Measurements from ENCODE around the gene ST8SIA2. TPM values are rescaled to one million over a fixed set of nuclear protein-coding genes. Genes with fewer than 3 reads are reported as not detected.

ST8SIA2 gene, protein sequence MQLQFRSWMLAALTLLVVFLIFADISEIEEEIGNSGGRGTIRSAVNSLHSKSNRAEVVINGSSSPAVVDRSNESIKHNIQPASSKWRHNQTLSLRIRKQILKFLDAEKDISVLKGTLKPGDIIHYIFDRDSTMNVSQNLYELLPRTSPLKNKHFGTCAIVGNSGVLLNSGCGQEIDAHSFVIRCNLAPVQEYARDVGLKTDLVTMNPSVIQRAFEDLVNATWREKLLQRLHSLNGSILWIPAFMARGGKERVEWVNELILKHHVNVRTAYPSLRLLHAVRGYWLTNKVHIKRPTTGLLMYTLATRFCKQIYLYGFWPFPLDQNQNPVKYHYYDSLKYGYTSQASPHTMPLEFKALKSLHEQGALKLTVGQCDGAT
- total RNA-seq (0.48 and 0.87 TPM in 2 replicates), polyA plus RNA-seq (1.1 and 1.7 TPM in 2 replicates)

DNA sequence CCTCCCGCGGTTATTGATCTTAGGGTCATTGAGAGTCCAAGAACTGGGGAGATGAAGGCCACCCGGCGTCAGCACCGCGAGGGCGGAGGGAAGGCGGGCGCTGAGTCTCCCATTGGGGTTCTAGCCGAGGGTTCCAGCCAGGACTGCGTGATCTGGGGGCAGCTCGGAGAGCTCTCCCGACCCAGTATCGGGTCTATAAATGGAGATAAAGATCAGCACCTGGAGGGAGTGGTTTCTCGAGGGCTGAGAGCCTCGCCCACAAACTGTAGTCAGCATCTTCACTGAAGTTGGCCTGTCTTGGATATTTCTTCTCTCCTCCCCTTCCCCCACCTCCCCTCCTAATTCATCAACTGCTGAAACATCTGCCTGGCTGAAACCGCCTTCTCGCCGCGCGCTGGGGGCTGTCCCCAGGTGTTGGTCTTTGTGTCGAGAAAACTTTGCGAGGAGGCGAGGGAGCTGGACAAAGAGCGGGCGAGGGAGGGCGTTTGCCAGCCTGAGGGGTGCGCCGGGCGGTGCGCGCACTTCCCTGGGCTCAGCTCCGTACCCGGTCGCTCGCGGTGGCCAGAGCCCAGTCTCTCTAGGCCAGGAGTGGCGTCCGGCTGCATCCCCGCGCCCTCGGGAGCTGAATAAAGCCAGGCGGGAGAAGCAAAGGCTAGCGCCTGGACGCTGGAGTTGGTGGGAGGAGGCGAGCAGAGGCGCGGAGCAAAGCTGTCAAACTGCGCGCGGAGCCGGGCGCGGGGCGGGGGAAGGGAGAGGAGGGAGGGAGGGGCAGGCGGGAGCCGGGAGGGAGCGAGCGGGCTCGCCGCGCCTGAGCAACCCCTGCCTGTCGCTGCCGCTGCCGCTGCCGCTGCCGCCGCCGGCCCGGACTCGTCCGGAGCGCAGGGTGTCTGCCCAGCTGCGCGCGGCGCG, at the start of gene ST8SIA2:
TSS of gene ST8SIA2 (plus strand) at position 811 of the 909 bp plus-strand sequence. CDS start 184 bp downstream, outside the sequence.
- TF ChIP-seq EZH2 (IDR thresholded peaks at IDR 0.05; ENCODE audit: borderline replicate concordance) (peak; percentile 49), EZH2phosphoT487 (IDR thresholded peaks at IDR 0.05; ENCODE audit: low read depth, severe bottlenecking, unreplicated experiment) (no peak)
- TF ChIP-seq, protein P1, sequence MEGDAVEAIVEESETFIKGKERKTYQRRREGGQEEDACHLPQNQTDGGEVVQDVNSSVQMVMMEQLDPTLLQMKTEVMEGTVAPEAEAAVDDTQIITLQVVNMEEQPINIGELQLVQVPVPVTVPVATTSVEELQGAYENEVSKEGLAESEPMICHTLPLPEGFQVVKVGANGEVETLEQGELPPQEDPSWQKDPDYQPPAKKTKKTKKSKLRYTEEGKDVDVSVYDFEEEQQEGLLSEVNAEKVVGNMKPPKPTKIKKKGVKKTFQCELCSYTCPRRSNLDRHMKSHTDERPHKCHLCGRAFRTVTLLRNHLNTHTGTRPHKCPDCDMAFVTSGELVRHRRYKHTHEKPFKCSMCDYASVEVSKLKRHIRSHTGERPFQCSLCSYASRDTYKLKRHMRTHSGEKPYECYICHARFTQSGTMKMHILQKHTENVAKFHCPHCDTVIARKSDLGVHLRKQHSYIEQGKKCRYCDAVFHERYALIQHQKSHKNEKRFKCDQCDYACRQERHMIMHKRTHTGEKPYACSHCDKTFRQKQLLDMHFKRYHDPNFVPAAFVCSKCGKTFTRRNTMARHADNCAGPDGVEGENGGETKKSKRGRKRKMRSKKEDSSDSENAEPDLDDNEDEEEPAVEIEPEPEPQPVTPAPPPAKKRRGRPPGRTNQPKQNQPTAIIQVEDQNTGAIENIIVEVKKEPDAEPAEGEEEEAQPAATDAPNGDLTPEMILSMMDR (IDR thresholded peaks at IDR 0.05; ENCODE audit: poor library complexity) = no peak
- no peaks in the 10 kb centered on the region for H3K9me3 ChIP-seq (ENCODE audit: low read depth)
- peak within 1 kb of the TSS; percentile 94 for H3K4me2 ChIP-seq
- peak within 1 kb of the TSS; percentile 67 for H3K4me3 ChIP-seq
- DNase-seq (ENCODE audit: low spot score) = peak; percentile 68
- no peaks in the 10 kb centered on the region for H4K20me1 ChIP-seq (ENCODE audit: insufficient read depth, poor library complexity, severe bottlenecking)
- H3K79me2 ChIP-seq = no peaks in the 10 kb centered on the region
- no peaks in the 10 kb centered on the region for H3K9me2 ChIP-seq (replicated peaks; ENCODE audit: insufficient read depth)
- no peaks in the 10 kb centered on the region for H3K36me3 ChIP-seq (replicated peaks; ENCODE audit: insufficient read depth, low read depth)
- peak within 1 kb of the TSS; percentile 71 for H2AFZ ChIP-seq
- peak within 1 kb of the TSS; percentile 34 for H3K27ac ChIP-seq
- H3K4me1 ChIP-seq (ENCODE audit: insufficient read depth) = no peaks in the 10 kb centered on the region
- 3% methylated on average over 55 of the region's 78 CpGs for WGBS (ENCODE audit: low lambda C conversion rate, missing lambda C conversion rate)
- peaks cover 90% of the 10 kb centered on the region for H3K27me3 ChIP-seq

DNA sequence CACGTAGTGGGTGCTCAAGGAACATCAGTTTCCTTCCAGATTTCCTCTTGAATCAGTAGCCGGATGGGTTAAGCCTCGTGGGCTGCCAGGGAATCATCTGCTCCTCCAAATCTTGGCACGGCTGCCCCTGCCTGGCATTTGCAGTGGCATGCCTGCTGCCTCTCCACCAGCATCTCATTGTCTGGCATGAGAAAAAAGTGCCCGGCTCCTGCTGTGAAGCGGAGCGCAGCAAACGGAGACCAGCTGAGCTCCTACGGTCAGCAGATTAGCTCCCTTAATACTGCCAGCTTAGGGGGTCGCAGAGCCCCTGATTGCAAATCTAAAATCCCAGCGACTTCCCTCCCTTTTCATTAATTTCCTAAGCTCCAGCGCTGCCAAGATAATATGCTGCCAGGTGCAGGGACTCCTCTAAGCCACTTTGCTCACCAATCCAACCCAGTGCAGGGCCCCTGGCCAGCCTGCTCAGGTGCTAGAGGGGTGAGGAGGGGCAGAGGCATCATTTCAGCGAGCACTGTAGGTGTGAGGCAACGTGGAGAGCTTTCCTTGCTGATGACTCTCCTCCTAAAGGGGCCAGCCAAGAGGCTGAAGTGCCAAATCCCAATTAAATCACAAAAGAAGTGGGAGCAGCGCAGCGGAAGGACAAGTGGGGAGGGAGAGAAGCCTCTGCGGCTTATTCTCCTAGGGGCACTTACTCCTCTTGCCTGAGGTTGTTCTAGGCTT, 49.6 kb upstream of the ST8SIA2 start:
- peaks cover 20% of the 10 kb centered on the region for H3K27me3 ChIP-seq
- H3K4me2 ChIP-seq = no peak overlapping the region
- no peak for DNase-seq (ENCODE audit: low spot score)
- H3K4me1 ChIP-seq (ENCODE audit: insufficient read depth) = no peaks in the 10 kb centered on the region
- no peak overlapping the region for H3K27ac ChIP-seq
- H3K9me2 ChIP-seq (replicated peaks; ENCODE audit: insufficient read depth) = no peaks in the 10 kb centered on the region
- H3K36me3 ChIP-seq (replicated peaks; ENCODE audit: insufficient read depth, low read depth) = no peaks in the 10 kb centered on the region
- H2AFZ ChIP-seq = no peak overlapping the region
- no peak overlapping the region for H3K4me3 ChIP-seq
- H4K20me1 ChIP-seq (ENCODE audit: insufficient read depth, poor library complexity, severe bottlenecking) = no peaks in the 10 kb centered on the region
- TF ChIP-seq EZH2 (IDR thresholded peaks at IDR 0.05; ENCODE audit: borderline replicate concordance) = no peak
- no peak for TF ChIP-seq EZH2phosphoT487 (IDR thresholded peaks at IDR 0.05; ENCODE audit: low read depth, severe bottlenecking, unreplicated experiment)
- 62% methylated on average over 17 of the region's 17 CpGs for WGBS (ENCODE audit: low lambda C conversion rate, missing lambda C conversion rate)
- H3K79me2 ChIP-seq = no peaks in the 10 kb centered on the region
- H3K9me3 ChIP-seq (ENCODE audit: low read depth) = peaks cover 2% of the 10 kb centered on the region

DNA sequence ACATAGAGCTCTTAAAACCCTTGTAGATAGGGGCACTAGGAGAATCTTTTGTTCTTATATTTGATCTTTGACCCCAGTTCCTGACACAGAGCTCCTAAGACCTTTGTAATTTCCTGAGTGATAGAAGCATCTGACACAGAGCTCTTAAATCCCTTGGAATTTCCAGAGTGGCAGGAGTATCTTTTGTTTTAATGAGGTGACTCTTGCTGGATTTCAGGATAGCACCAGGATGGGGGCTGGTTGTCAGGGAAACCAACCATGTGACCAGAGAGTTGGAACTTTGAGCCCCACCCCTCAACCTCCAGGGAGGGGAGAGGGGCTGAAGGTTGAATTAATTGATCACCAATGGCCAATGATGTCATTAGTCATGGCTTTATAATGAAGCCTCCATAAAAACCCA, 47.6 kb upstream of the ST8SIA2 start:
- Histone ChIP-seq H3K36me3 (replicated peaks; ENCODE audit: insufficient read depth, low read depth) (no peaks in the 10 kb centered on the region), H3K4me3 (no peak overlapping the region), H4K20me1 (ENCODE audit: insufficient read depth, poor library complexity, severe bottlenecking) (no peaks in the 10 kb centered on the region), H3K9me3 (ENCODE audit: low read depth) (peaks cover 2% of the 10 kb centered on the region), H3K27ac (no peak overlapping the region), H3K4me2 (no peak overlapping the region), H2AFZ (no peak overlapping the region), H3K79me2 (no peaks in the 10 kb centered on the region), H3K9me2 (replicated peaks; ENCODE audit: insufficient read depth) (no peaks in the 10 kb centered on the region), H3K4me1 (ENCODE audit: insufficient read depth) (no peaks in the 10 kb centered on the region), H3K27me3 (peaks cover 20% of the 10 kb centered on the region)
- TF ChIP-seq EZH2phosphoT487 (IDR thresholded peaks at IDR 0.05; ENCODE audit: low read depth, severe bottlenecking, unreplicated experiment) (no peak), EZH2 (IDR thresholded peaks at IDR 0.05; ENCODE audit: borderline replicate concordance) (no peak)
- TF ChIP-seq, protein P1 (IDR thresholded peaks at IDR 0.05; ENCODE audit: poor library complexity) = no peak
- DNase-seq (ENCODE audit: low spot score) = no peak

Data from hepatocyte (in vitro differentiated cells).